WI38 (cell line): Measurements from ENCODE around the gene HECTD1.

Experiments
- H3K4me3 ChIP-seq: 2 replicates; pipeline ENCODE4 v1.5.1; 2011; ENCODE audit warnings: low read depth, mild to moderate bottlenecking, control low read depth, low read length
- CTCF ChIP-seq: IDR thresholded peaks from 2 replicates; pipeline ENCODE4 v1.5.1; 2012; ENCODE audit warnings: low read depth, mild to moderate bottlenecking, control low read depth, low read length

HECTD1 gene

GRCh38 chr14:31085027-31085426 is 122.6 kb downstream of the HECTD1 start:
- H3K4me3 ChIP-seq = no peak overlapping the region
- no peak for TF ChIP-seq CTCF

GRCh38 chr14:31084385-31084784 is 123.2 kb downstream of the HECTD1 start:
- TF ChIP-seq CTCF = no peak
- no peak overlapping the region for H3K4me3 ChIP-seq

- no peak overlapping the region for H3K4me3 ChIP-seq
- TF ChIP-seq CTCF = no peak
Measured at GRCh38 chr14:31083781-31084180, 123.8 kb downstream of the HECTD1 start.

GRCh38 chr14:31080484-31080883 is 127.1 kb downstream of the HECTD1 start:
- no peak overlapping the region for H3K4me3 ChIP-seq
- TF ChIP-seq CTCF = no peak

- H3K4me3 ChIP-seq = no peak overlapping the region
- TF ChIP-seq CTCF = no peak
Measured at GRCh38 chr14:31080056-31080455, 127.5 kb downstream of the HECTD1 start.

- TF ChIP-seq CTCF = no peak
- H3K4me3 ChIP-seq = no peak overlapping the region
Measured at GRCh38 chr14:31078766-31079165, 128.8 kb downstream of the HECTD1 start.

- TF ChIP-seq CTCF = no peak
- no peak overlapping the region for H3K4me3 ChIP-seq
Measured at GRCh38 chr14:31075144-31075543, 132.4 kb downstream of the HECTD1 start.
